Right ventricle myocardium inferior (tissue), 1 donor: ENCODE results near the gene BRD3. TPM values are rescaled to one million over a fixed set of nuclear protein-coding genes. Genes with fewer than 3 reads are reported as not detected.

ENCODE experiments used
- ATAC-seq: fragments of 200-7000 bp; cut with Tn5 transposase; one replicate; pipeline ENCODE4 v1.9.1; 2020; ENCODE audit warnings: mild to moderate bottlenecking, moderate library complexity
- DNase-seq: peaks from one replicate; pipeline ENCODE4 v3.0.0; 2021; ENCODE audit errors: missing footprints
- intact Hi-C: fragments of 100-400 bp; cut with DNase I; formaldehyde crosslinking; loops from one replicate; pipeline ENCODE4 v1.11.0; 2022
- total RNA-seq: library from RNA; stranded (reverse); fragmentation: NEBNext Ultra II Directional; extraction: Animal tissue kit (Norgen Biotek cat#: 25700); gene quantifications from one replicate; pipeline ENCODE4 v1.2.1, GENCODE V29; 2021
- donor health status: DM: no; HTN: yes; CAD: no; lungs with severe emphysema.

Gene BRD3
- total RNA-seq, 1 donor from 2014 or later = 31.6 TPM

DNA sequence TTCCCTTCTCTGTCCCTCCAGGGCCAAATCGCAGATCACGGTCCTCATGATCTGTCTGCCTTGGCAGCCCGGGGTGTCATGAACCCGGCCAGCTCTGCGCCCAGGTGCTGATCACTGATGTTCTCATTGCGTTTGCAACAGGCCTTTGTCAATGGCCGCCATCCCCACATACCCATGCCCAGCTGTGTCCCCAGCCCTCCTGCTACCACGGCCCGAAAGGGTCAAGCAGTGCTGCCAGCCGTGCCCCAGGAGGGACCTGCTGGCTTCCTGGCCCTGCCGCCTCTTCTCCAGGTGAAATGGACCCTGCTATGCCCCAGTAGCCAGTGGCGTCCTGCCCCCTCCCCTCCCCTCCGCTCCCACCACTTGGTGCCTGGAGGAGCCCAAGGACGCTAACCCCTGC lies 62.9 kb downstream of the BRD3 start:
- ATAC-seq (no peak), DNase-seq (no peak)
- intact Hi-C loops = no loop called here

DNA sequence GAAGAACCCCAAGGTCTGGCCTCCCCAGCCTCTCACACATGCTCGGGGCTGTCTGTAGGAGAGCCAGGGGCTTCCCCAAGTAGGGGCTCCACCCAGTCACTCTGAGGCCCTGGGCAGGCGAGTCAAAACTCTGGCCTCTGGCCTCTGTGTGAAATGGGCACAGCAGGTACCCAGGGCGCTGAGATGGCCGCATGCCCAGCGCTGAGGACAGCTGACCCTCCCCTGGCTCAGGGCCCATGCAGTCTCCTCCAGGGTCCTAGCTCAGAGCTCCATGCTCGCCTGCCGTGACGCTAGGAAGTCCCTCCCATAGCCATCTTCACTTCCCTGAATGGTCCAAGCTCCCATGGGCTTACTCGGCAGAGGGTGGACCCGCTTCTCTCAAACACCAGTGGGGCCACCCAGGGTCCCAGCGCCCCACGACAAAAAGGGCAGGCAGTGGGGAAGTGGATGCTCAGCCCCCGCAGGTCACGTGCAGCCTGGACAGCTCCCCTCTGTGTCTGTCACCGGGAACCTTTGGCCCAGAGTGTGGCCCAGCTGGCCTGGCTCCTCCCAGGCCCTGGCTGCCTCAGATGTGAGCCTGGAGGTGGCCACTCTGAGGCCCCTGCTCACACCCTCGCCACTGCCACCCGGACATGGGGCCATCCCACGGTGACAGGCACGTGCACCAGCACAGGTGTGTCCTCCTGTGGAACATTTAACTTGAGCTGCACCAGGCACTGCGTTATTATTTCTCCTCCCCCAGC lies 63.5 kb downstream of the BRD3 start:
- ATAC-seq = peak; percentile 28
- intact Hi-C loops = no loop called here
- peak; percentile 42 for DNase-seq

- intact Hi-C loops = no loop called here
- DNase-seq (no peak), ATAC-seq (no peak)
These were observed 64.6 kb downstream of the BRD3 start for GRCh38 chr9:134003237-134003636.

GRCh38 chr9:134002796-134003195 lies 65.0 kb downstream of the BRD3 start:
- no peak for ATAC-seq
- DNase-seq = peak; percentile 37
- intact Hi-C loops = no loop called here

DNA sequence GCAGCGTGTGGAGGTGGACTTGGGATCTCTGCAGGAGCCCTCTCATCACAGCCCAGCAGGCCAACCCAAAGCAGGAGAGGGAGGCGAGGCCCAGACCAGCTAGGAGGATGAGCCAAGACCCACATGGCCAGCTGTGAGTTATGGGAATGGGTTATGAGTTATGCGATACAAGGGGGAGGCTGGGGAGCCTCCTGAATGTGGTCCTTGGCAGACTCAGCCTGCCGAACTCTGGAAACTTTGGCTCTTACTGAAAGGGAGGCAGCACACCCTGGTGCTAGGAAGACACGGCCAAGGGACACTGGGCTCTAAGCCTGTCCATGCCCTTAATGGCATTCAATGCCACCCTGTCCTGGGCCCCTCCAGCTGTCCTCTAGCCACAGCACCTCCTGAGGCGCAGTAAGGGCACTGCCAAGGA lies 68.0 kb downstream of the BRD3 start:
- intact Hi-C loops = no loop called here
- DNase-seq (peak; percentile 40), ATAC-seq (no peak)

DNA sequence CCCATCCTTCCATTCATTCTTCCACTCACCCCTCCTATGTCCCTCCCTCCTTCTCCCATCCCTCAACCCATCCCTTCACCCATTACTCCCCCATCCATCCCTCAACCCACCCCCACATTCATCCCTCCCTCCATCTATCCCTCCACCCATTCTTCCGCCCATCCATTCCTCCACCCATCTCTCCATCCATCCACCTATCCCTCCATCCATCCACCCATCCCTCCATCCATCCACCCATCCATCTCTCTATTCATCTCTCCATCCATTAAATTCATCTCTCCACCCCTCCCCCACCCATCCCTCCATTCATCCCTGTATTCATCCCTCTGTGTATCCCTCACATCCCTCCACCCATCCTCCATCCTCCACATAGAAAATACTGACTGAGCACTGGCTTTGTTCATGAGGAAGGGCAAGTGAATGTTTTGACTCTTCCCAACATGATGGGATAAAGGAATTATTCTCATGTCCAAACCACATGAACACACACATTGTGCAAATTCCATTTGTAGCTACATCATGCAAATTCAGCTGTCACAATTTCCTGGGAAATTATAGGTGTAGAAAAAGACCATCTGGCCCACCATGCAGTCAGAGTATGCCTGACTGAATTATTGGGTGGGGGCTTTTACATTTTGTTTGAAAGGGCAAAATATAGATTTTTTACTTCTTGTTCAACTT lies 68.8 kb downstream of the BRD3 start:
- ATAC-seq (no peak), DNase-seq (no peak)
- intact Hi-C loops = no loop called here

GRCh38 chr9:133997584-133997983 lies 70.2 kb downstream of the BRD3 start:
- intact Hi-C loops = no loop called here
- no peak for DNase-seq
- no peak for ATAC-seq

DNA sequence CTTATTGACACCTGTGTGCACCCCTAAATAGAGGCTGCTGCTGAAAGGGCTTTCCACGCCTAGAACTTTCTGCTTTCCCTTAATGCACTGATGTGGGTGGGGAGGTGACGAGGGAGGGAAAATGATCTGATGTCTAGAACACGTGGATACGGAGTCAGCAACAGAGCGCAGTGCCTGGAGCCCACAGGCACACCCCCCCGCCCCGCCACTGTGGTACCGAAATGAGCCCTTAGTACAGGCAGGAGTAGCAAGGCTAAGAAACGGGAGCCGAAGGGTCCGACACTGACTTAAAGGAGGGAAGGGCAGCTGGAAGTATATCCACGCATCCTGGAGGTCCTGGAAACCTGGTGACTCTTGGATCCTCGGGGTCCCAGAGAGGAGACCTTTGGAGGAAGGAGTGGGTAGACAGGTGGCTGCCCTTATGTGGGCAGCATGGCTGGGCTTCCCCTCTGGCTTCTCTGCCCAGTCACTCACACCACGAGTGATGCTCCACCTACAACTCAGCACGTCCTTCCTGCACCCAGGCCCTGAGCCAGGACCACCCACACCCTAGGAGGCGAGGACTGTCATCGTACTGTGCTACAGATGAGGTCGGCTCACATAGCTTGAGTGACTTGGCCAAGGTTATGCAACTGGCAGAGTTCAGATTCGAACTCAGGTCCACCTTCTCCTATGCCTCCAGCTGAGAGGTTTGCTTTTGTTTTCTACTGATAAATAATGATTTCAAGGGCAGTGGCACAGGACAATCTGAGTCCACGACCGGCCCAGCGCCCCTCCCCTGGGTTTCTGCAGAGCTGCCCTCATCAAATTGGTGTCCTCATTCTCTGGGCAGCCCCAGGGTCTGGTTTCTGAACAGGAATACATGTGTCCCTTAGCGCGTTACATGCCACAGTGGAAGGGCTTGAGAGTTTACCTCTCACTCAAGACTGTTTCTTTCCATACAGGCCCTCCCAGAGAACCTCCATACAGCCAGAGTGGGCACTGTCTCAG lies 71.0 kb downstream of the BRD3 start:
- intact Hi-C loops = no loop called here
- DNase-seq = peak; percentile 65
- ATAC-seq = no peak

- intact Hi-C loops = no loop called here
- DNase-seq (peak; percentile 43), ATAC-seq (no peak)
These were observed 72.6 kb downstream of the BRD3 start for GRCh38 chr9:133995012-133995896.

GRCh38 chr9:133994353-133995011 lies 73.3 kb downstream of the BRD3 start:
- DNase-seq = peak; percentile 91
- intact Hi-C loops = loop anchor here (1.0 to 5.0 kb wide), 4 partner anchors 47 to 212 kb away; no protein-coding TSS in a partner anchor
- ATAC-seq = peak; percentile 77

DNA sequence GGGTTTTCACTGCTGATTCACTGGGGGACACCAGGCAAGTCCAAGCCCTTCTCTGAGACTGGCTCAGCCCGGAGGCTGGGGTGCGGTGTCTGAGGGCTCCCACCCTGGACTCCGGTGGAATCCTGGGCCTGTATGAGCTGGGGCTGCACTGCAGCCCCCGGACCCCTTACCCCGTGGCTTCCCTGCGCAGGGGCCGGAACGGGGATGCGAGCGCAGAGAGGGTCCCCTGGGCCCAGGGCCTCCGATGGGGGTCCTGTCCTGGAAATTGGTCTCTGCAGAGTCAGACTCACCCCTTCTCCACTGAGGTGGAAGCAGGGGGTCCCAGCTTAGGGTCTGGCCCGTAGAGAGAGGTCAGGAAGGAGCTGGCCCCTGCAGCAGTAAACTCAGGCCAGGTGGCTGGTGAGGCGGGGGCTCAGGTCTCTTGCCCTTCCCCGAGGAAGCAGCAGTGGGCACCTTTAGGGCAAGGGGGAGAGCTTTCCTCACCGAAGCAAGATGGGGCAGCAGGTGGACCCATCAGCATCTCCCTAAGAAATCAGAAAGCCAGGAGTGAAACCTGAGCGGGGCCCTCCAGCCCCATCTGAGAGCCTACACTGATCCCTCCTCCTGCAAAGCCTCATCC lies 74.1 kb downstream of the BRD3 start:
- ATAC-seq (no peak), DNase-seq (no peak)
- intact Hi-C loops = loop anchor here (1.0 to 5.0 kb wide), 4 partner anchors 46 to 211 kb away; no protein-coding TSS in a partner anchor

- intact Hi-C loops = loop anchor here (5.0 kb wide), 2 partner anchors 46 to 76 kb away; no protein-coding TSS in a partner anchor
- ATAC-seq = peak; percentile 88
- peak; percentile 92 for DNase-seq
These were observed 74.8 kb downstream of the BRD3 start for GRCh38 chr9:133992780-133993634.

DNA sequence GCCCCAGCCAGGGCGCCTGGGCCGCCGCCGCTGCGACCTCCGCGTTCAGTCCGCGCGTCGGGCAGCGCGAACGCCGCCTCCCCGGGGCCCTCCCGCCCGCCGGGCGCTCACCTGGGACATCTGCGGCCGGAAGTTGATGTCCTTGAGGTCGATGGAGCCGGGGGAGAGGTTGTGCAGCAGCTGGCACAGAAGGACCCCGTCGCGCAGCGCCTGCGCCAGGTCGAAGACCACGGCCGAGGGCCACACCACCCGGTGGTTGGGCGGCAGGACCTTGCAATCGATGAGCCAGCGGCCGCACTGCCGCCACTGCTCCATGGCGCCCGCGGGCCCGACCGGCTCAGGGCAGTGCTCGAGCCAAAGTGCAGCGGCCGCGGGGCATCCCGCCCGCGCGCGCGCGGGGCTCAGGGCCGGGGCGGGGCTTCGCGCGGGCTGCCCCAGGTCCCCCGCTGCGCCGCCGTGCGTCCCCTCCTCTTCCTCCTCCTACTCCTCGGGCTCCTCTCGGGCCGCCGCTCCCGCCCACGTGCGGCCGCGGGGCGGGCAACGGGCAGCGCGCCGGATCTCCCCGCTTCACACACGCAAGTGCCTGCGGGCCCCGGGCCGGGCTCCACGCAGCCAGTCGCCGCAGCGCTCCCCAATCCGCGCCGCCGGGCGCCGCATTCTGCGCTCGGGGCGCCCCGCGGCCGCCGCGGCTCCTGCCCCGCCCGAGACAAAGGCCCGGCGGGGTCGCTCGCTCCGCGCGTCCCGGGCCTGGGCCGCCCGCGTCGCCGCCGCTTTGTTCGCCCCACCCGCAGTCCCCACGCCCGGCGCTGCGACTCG lies 75.7 kb downstream of the BRD3 start, which contains the start of gene VAV2:
Gene VAV2 (minus strand): TSS at position 361 of the 816 bp plus-strand sequence. CDS start 46 bp downstream, at position 315.
- DNase-seq (peak; percentile 84), ATAC-seq (peak; percentile 19)
- intact Hi-C loops = loop anchor here (5.0 kb wide), 2 partner anchors 45 to 75 kb away; no protein-coding TSS in a partner anchor

DNA sequence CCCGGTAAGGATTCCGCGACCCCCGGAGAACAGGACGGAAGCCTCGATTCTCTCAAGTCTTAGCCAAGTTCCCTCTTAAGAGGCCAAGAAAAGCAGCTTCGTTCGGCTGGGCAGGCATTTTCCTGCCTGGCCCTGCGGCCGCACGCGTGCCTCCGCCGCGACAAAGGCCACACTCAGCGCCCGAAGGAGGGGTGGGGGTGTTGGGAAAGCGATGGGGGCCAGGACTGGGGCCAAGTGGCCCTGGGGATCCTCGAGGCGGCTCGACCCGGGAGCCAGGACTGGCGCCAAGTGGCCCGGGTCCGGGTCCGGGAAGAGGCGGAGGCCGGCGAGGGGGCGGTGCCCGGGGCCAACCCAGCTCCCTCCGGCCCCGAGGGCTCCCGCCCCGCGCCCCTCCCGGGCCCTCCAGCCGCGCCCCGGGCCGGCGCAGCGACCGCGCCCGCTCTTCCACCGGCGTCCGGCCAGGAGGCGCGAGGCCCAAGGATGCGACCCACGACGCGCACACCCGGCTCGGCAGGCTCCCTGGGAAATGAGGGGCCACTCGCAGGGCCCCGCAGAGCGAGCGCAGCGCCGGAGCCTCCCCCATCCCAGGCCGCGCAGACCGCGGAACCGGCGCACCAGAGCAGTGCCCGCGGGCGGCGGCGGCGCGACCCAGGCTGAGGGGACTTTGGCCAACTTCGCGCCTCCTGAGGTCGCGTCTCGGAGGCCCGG lies 76.5 kb downstream of the BRD3 start:
- intact Hi-C loops = loop anchor here (5.0 kb wide), 2 partner anchors 44 to 74 kb away; no protein-coding TSS in a partner anchor
- DNase-seq (peak; percentile 75), ATAC-seq (no peak)
